Measurements from ENCODE around the gene TBC1D9.

Gene TBC1D9

DNA sequence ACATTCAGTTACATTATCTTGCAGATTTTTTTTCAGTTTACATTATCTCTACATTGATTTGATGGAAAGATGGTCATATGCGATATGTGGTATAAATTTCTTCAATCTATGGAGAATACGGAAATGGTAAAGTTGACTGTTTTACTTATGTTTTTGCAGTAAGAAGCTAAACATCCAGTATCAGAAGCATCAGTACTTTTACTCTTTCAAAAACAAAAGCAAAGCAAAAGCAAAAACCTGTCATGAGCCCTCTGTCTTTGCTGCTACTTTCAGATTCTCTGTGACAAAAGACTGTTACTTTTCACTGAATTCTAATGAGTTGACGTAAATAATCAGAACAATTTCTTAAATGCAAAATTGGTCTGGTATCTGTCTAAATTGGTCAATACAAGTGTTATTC is 135.0 kb downstream of the TBC1D9 start:
- no peaks in the 10 kb centered on the region for H3K79me2 ChIP-seq
- no peaks in the 10 kb centered on the region for H3K4me1 ChIP-seq
- H3K4me3 ChIP-seq (ENCODE audit: low read depth, low read length) = no peak overlapping the region
- H3K9ac ChIP-seq = no peak overlapping the region
- TF ChIP-seq, protein P1, sequence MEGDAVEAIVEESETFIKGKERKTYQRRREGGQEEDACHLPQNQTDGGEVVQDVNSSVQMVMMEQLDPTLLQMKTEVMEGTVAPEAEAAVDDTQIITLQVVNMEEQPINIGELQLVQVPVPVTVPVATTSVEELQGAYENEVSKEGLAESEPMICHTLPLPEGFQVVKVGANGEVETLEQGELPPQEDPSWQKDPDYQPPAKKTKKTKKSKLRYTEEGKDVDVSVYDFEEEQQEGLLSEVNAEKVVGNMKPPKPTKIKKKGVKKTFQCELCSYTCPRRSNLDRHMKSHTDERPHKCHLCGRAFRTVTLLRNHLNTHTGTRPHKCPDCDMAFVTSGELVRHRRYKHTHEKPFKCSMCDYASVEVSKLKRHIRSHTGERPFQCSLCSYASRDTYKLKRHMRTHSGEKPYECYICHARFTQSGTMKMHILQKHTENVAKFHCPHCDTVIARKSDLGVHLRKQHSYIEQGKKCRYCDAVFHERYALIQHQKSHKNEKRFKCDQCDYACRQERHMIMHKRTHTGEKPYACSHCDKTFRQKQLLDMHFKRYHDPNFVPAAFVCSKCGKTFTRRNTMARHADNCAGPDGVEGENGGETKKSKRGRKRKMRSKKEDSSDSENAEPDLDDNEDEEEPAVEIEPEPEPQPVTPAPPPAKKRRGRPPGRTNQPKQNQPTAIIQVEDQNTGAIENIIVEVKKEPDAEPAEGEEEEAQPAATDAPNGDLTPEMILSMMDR (IDR thresholded peaks at IDR 0.05) = no peak
- H3K27me3 ChIP-seq (ENCODE audit: control insufficient read depth, insufficient read depth, low read length) = no peaks in the 10 kb centered on the region
- H2AFZ ChIP-seq = no peak overlapping the region
- no peaks in the 10 kb centered on the region for H3K9me3 ChIP-seq (ENCODE audit: control insufficient read depth, low read length)
- no peak overlapping the region for H3K27ac ChIP-seq
- no peaks in the 10 kb centered on the region for H3K36me3 ChIP-seq (ENCODE audit: control insufficient read depth, insufficient read depth, low read length)
- no peak overlapping the region for H3K4me2 ChIP-seq (ENCODE audit: low read length)

DNA sequence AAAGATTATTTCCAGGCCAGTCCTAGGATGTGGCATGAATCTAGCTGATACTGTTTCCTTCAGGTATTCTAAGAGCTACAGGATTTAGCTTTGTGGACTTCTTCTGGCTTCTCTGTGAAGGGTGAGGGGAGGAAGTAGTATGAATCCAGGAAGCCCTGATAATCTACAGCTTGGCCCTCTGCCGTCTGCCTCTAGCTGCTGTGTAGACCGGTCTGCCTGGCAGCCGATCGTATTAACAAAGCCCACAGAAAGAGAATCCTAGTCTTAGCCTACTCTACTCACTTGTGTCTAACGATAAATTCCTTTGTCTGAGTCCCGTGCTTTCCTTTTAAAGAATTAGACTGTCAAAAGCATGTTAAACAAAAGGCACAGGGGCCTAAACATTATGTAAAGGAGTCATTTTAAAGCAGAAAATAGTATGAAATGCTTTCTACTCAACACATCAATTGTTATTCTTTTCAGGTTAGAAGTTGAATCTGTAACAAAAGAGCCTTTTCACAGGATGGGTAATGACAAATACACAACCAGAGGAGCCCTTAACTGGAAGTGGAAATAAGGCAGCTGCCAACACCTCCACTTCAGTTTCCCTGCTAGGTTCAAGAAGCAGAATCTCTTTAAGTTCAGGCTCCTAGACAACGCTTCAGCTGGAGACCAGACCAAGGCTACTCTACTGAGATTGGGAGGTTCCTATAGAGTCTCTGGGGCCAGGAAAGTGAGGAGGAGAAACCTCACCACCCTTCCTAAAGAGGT is 138.5 kb downstream of the TBC1D9 start:
- Histone ChIP-seq H3K4me1 (no peaks in the 10 kb centered on the region), H3K4me2 (ENCODE audit: low read length) (no peak overlapping the region), H3K79me2 (no peaks in the 10 kb centered on the region), H2AFZ (no peak overlapping the region), H3K27ac (no peak overlapping the region), H3K36me3 (ENCODE audit: control insufficient read depth, insufficient read depth, low read length) (no peaks in the 10 kb centered on the region), H3K9me3 (ENCODE audit: control insufficient read depth, low read length) (no peaks in the 10 kb centered on the region), H3K4me3 (ENCODE audit: low read depth, low read length) (no peak overlapping the region), H3K9ac (no peak overlapping the region), H3K27me3 (ENCODE audit: control insufficient read depth, insufficient read depth, low read length) (no peaks in the 10 kb centered on the region)
- TF ChIP-seq, protein P1 (IDR thresholded peaks at IDR 0.05) = no peak

DNA sequence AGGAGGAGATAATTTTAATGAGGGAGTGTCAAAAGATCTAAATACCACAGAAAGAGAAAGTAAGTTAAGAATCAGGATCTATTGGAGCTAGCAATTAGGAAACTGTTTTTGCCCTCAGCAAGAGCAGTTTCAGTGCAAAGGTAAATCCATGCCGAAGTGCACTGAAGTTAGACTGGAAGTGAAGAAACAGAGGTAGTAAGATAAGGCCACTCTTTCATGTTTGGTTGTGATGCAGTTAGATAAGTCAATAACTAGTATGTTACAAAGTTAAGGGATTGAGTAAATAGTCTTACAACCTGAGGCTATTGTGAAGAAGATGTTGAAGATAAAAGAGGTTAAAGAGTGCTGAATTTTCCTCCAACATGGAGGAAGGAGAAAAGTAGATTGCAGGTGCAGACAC is 140.7 kb downstream of the TBC1D9 start:
- Histone ChIP-seq H3K27me3 (ENCODE audit: control insufficient read depth, insufficient read depth, low read length) (no peaks in the 10 kb centered on the region), H3K9me3 (ENCODE audit: control insufficient read depth, low read length) (no peaks in the 10 kb centered on the region), H2AFZ (no peak overlapping the region), H3K79me2 (no peaks in the 10 kb centered on the region), H3K4me2 (ENCODE audit: low read length) (no peak overlapping the region), H3K36me3 (ENCODE audit: control insufficient read depth, insufficient read depth, low read length) (no peaks in the 10 kb centered on the region), H3K4me3 (ENCODE audit: low read depth, low read length) (no peak overlapping the region), H3K27ac (no peak overlapping the region), H3K4me1 (no peaks in the 10 kb centered on the region), H3K9ac (no peak overlapping the region)
- TF ChIP-seq, protein P1 (IDR thresholded peaks at IDR 0.05) = no peak

DNA sequence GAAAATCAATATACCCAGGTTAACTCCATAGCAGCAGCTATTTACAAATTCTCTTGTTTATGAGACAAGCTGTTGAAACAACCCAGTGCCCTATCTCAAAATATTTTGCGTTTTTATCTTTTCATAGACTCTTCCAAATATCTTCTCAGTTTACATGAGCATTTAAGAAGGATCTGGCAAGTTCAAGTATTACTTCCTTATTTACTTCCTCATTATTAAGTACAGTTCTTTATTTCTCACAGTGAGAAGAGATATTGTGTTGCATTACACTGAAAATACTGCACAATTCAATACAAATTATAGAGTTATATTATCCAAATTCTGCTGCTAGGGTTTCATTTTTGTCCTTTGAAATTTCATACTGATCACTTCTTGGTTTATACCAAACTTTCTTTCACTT is 143.8 kb downstream of the TBC1D9 start:
- no peak overlapping the region for H3K9ac ChIP-seq
- no peaks in the 10 kb centered on the region for H3K36me3 ChIP-seq (ENCODE audit: control insufficient read depth, insufficient read depth, low read length)
- no peaks in the 10 kb centered on the region for H3K9me3 ChIP-seq (ENCODE audit: control insufficient read depth, low read length)
- no peak overlapping the region for H3K4me2 ChIP-seq (ENCODE audit: low read length)
- H3K4me3 ChIP-seq (ENCODE audit: low read depth, low read length) = no peak overlapping the region
- TF ChIP-seq, protein P1 (IDR thresholded peaks at IDR 0.05) = no peak
- no peaks in the 10 kb centered on the region for H3K79me2 ChIP-seq
- no peak overlapping the region for H2AFZ ChIP-seq
- H3K27ac ChIP-seq = no peak overlapping the region
- H3K27me3 ChIP-seq (ENCODE audit: control insufficient read depth, insufficient read depth, low read length) = no peaks in the 10 kb centered on the region
- no peaks in the 10 kb centered on the region for H3K4me1 ChIP-seq

DNA sequence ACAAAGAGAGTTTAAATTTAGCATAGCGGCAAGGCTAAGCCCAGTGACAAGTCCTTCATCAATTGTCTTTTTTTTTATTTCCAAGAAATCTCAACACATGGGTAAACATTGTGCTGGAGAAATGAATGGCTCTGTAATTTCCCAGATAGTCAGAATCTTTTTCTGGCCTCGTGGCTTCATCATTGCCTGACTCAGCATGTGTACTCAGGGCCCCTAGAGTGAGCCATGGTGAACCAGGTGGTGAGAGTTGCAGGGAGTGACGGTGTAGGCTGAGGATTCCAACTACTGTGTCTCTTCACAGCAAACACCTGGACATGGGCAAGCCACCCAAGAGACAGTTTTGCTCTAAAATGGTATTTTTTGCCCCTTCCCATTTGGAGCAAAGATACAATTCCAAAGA is 144.3 kb downstream of the TBC1D9 start:
- H3K27me3 ChIP-seq (ENCODE audit: control insufficient read depth, insufficient read depth, low read length) = no peaks in the 10 kb centered on the region
- no peaks in the 10 kb centered on the region for H3K9me3 ChIP-seq (ENCODE audit: control insufficient read depth, low read length)
- H3K4me2 ChIP-seq (ENCODE audit: low read length) = no peak overlapping the region
- TF ChIP-seq, protein P1 (IDR thresholded peaks at IDR 0.05) = no peak
- H3K27ac ChIP-seq = no peak overlapping the region
- no peaks in the 10 kb centered on the region for H3K36me3 ChIP-seq (ENCODE audit: control insufficient read depth, insufficient read depth, low read length)
- no peak overlapping the region for H3K4me3 ChIP-seq (ENCODE audit: low read depth, low read length)
- no peak overlapping the region for H2AFZ ChIP-seq
- no peak overlapping the region for H3K9ac ChIP-seq
- no peaks in the 10 kb centered on the region for H3K79me2 ChIP-seq
- H3K4me1 ChIP-seq = no peaks in the 10 kb centered on the region

Data from parathyroid adenoma (tissue), 2 donors.